H1 (cell line): ENCODE results near the gene PINK1.

Experiments
- BACH1 ChIP-seq: IDR thresholded peaks from 2 replicates; pipeline ENCODE4 v1.6.1; 2012; ENCODE audit warnings: low read length, improper control_type of control experiment
- JUND ChIP-seq: IDR thresholded peaks from 2 replicates; pipeline ENCODE4 v1.6.1; 2011; ENCODE audit warnings: mild to moderate bottlenecking, improper control_type of control experiment, low read length
- POLR2A ChIP-seq, 2 experiments: IDR thresholded peaks; 1 replicate in 1 of 2; 2 replicates in 1 of 2; pipeline ENCODE4 v1.6.1; 2011; ENCODE audit warnings: low read depth in 2 of 2, low read length in 2 of 2, mild to moderate bottlenecking in 2 of 2; ENCODE audit errors: control extremely low read depth in 1 of 2
- POU5F1 ChIP-seq: IDR thresholded peaks from 2 replicates; pipeline ENCODE4 v1.6.1; 2011; ENCODE audit warnings: low read depth, mild to moderate bottlenecking, low read length, moderate library complexity
- RAD21 ChIP-seq, 2 experiments: IDR thresholded peaks in 1 of 2; conservative IDR thresholded peaks in 1 of 2; 2 replicates each; pipeline ENCODE4 v1.6.1; 2011; ENCODE audit warnings: low read depth in 2 of 2, low read length in 2 of 2, improper control_type of control experiment in 1 of 2, inconsistent platforms in 1 of 2, mild to moderate bottlenecking in 1 of 2, moderate library complexity in 1 of 2
- SIX5 ChIP-seq: IDR thresholded peaks from 2 replicates; pipeline ENCODE4 v1.6.1; 2011; ENCODE audit warnings: mild to moderate bottlenecking, low read depth, low read length
- SP2 ChIP-seq: IDR thresholded peaks from 2 replicates; pipeline ENCODE4 v1.6.1; 2012; ENCODE audit warnings: mild to moderate bottlenecking, low read length, inconsistent platforms
- TAF1 ChIP-seq: IDR thresholded peaks from 2 replicates; pipeline ENCODE4 v1.6.1; 2011; ENCODE audit warnings: mild to moderate bottlenecking, low read depth, low read length
- TAF7 ChIP-seq: optimal IDR thresholded peaks from 2 replicates; pipeline ENCODE3; 2011; ENCODE audit warnings: low read depth, mild to moderate bottlenecking, inconsistent platforms, low read length, moderate library complexity, borderline replicate concordance
- TF ChIP-seq, protein P1 (sequence below), 3 experiments: IDR thresholded peaks; 1 replicate in 2 of 3; 2 replicates in 1 of 3; pipeline versions ENCODE4 v1.5.1 to v1.6.1; 2011; ENCODE audit warnings: low read length in 3 of 3, mild to moderate bottlenecking in 3 of 3, inconsistent platforms in 2 of 3, low read depth in 1 of 3, moderate library complexity in 1 of 3; ENCODE audit not compliant: insufficient read depth in 1 of 3; ENCODE audit errors: control extremely low read depth in 1 of 3
- TF ChIP-seq, protein P2 (sequence below): IDR thresholded peaks from 2 replicates; pipeline ENCODE4 v1.6.1; 2011; ENCODE audit warnings: low read length, improper control_type of control experiment

DNA sequence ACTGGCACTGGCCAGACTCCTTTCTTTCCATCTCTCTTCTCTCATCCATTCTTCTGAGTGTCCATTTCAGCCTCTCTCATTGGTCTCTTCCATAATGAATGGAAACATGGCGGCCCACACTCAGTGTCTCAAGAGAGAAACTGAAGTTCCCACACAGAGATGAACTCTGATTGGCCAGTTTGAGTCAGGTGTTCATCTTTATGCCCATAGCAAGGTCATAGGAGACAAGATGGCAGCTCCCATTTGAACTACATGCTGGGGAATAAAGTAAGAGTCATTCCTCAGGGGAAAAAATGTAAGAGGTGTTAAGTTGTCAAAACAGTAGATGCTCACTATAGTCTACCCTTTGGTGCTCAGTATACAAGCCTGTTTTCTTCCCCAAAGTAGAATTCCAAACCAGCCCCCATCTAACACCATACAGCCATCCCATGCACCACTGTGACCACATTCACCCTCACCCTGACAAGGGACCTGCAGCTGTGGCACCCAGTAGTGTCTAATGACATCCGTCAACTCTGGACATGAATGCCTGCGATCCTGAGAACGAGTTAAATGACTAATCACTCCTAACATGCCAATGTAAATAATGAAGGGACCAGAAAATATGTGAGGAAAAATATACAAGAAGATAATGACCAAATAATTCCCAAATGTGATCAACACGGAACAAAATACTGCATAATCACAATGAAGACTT is 32.0 kb upstream of the PINK1 start:
- TF ChIP-seq POLR2A (IDR thresholded peaks at IDR 0.05; ENCODE audit: control extremely low read depth in 1 of 2, low read depth in 2 of 2, low read length in 2 of 2) (no peak), SP2 (no peak), SIX5 (no peak), TAF1 (no peak), POU5F1 (no peak), RAD21 (IDR thresholded peaks at IDR 0.05 in 1 of 2, conservative IDR thresholded peaks at IDR 0.05 in 1 of 2; ENCODE audit: low read depth in 2 of 2, low read length in 2 of 2) (no peak), BACH1 (no peak), TAF7 (no peak), JUND (no peak)
- TF ChIP-seq, protein P1, sequence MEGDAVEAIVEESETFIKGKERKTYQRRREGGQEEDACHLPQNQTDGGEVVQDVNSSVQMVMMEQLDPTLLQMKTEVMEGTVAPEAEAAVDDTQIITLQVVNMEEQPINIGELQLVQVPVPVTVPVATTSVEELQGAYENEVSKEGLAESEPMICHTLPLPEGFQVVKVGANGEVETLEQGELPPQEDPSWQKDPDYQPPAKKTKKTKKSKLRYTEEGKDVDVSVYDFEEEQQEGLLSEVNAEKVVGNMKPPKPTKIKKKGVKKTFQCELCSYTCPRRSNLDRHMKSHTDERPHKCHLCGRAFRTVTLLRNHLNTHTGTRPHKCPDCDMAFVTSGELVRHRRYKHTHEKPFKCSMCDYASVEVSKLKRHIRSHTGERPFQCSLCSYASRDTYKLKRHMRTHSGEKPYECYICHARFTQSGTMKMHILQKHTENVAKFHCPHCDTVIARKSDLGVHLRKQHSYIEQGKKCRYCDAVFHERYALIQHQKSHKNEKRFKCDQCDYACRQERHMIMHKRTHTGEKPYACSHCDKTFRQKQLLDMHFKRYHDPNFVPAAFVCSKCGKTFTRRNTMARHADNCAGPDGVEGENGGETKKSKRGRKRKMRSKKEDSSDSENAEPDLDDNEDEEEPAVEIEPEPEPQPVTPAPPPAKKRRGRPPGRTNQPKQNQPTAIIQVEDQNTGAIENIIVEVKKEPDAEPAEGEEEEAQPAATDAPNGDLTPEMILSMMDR (IDR thresholded peaks at IDR 0.05; ENCODE audit: control extremely low read depth in 1 of 3, insufficient read depth in 1 of 3, low read depth in 1 of 3, low read length in 3 of 3), result no peak
- TF ChIP-seq, protein P2, sequence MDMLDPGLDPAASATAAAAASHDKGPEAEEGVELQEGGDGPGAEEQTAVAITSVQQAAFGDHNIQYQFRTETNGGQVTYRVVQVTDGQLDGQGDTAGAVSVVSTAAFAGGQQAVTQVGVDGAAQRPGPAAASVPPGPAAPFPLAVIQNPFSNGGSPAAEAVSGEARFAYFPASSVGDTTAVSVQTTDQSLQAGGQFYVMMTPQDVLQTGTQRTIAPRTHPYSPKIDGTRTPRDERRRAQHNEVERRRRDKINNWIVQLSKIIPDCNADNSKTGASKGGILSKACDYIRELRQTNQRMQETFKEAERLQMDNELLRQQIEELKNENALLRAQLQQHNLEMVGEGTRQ, result no peak
